Lung (tissue), 12 donors: Measurements from ENCODE around the gene SLC18A3. TPM values are rescaled to one million over a fixed set of nuclear protein-coding genes. Genes with fewer than 3 reads are reported as not detected.

Source experiments
- ATAC-seq: fragments of 200-7000 bp; cut with Tn5 transposase; one replicate; pipeline ENCODE4 v1.9.1; 2020; ENCODE audit warnings: moderate number of reproducible peaks; ENCODE audit not compliant: insufficient read depth, low FRiP score
- DNase-seq, 3 donors: peaks; one replicate each; pipeline ENCODE4 v3.0.0-alpha.2; 2013 to 2017
- H3K27ac ChIP-seq, 2 donors: one replicate each; pipeline ENCODE4 v1.5.1; 2013; ENCODE audit warnings: mild to moderate bottlenecking in 2 of 2, moderate library complexity in 2 of 2, control low read depth in 1 of 2, inconsistent platforms in 1 of 2, low read depth in 1 of 2, low read length in 1 of 2
- H3K27me3 ChIP-seq, 3 donors: one replicate each; pipeline ENCODE4 v1.5.1; 2013; ENCODE audit warnings: low read length in 2 of 3; ENCODE audit not compliant: control insufficient read depth in 3 of 3, insufficient read depth in 3 of 3
- H3K36me3 ChIP-seq, 4 donors: one replicate each; pipeline ENCODE4 v1.5.1; 2013; ENCODE audit warnings: low read length in 4 of 4, mild to moderate bottlenecking in 1 of 4, moderate library complexity in 1 of 4; ENCODE audit not compliant: control insufficient read depth in 4 of 4, insufficient read depth in 4 of 4
- H3K4me1 ChIP-seq, 5 donors: one replicate each; pipeline ENCODE4 v1.5.1; 2013; ENCODE audit warnings: low read length in 5 of 5, mild to moderate bottlenecking in 2 of 5, moderate library complexity in 1 of 5; ENCODE audit not compliant: control insufficient read depth in 5 of 5, insufficient read depth in 5 of 5
- H3K4me3 ChIP-seq: one replicate; pipeline ENCODE4 v1.5.1; 2013; ENCODE audit warnings: mild to moderate bottlenecking, control low read depth, moderate library complexity
- H3K9ac ChIP-seq, 2 donors: one replicate each; pipeline ENCODE4 v1.5.1; 2013; ENCODE audit warnings: low read length in 2 of 2, control low read depth in 1 of 2; ENCODE audit not compliant: insufficient read depth in 1 of 2
- H3K9me3 ChIP-seq, 4 donors: one replicate each; pipeline ENCODE4 v1.5.1; 2013; ENCODE audit warnings: low read length in 3 of 4, mild to moderate bottlenecking in 1 of 4, moderate library complexity in 1 of 4; ENCODE audit not compliant: control insufficient read depth in 4 of 4, insufficient read depth in 3 of 4
- CTCF ChIP-seq: IDR thresholded peaks from 2 replicates; pipeline ENCODE4 v1.5.1; 2012; ENCODE audit warnings: mild to moderate bottlenecking; ENCODE audit errors: control extremely low read depth, extremely low read depth
- WGBS, 2 donors: extraction: QIAGEN DNeasy Blood & Tissue Kit; methylation state at CpG; one replicate each; pipeline ENCODE4 v1.1.7; 2013; 5-methylcytosine and 5-hydroxymethylcytosine counted together
- polyA plus RNA-seq, 2 donors: library from polyadenylated mRNA; stranded (reverse); fragments of 200-250 nt; gene quantifications; one replicate each; pipeline ENCODE4 v1.2.1, GENCODE V29; 2013
- total RNA-seq, 2 donors: library from RNA; depleted of rRNA in 1 of 2; stranded (reverse); fragments of >200 nt in 1 of 2; gene quantifications; one replicate each; pipeline ENCODE4 v1.2.1, GENCODE V29; 2014 to 2021
- donor health status: control.
- donor health status: control.
- donor health status: Bipolar disorder and iron deficiency.
- donor health status: healthy.
- donor health status: DM: yes; HTN: yes; CAD: no.

The SLC18A3 gene
- total and polyA plus RNA-seq, 4 donors, result not detected

GRCh38 chr10:49592726-49593563 lies 17.2 kb upstream of the SLC18A3 start:
- ATAC-seq, result peak; percentile 60
- peak; percentile 69 for TF ChIP-seq CTCF
- no peaks in the 10 kb centered on the region for H3K27me3 ChIP-seq
- H3K27ac ChIP-seq, result no peak overlapping the region
- H3K9me3 ChIP-seq, result peaks cover 0 to 1% (median 0%) of the 10 kb centered on the region in 4 donors
- no peak overlapping the region for H3K4me3 ChIP-seq
- H3K9ac ChIP-seq, result no peak overlapping the region
- H3K36me3 ChIP-seq, result no peaks in the 10 kb centered on the region
- WGBS, 2 donors, result 42 to 43% methylated on average over 9 of the region's 9 CpGs
- peaks cover 0 to 2% (median 0%) of the 10 kb centered on the region in 5 donors for H3K4me1 ChIP-seq
- peak; percentile 43 to 56 (median 47) for DNase-seq

GRCh38 chr10:49593564-49593875 lies 16.6 kb upstream of the SLC18A3 start:
- H3K27me3 ChIP-seq, result peaks cover 0 to 3% (median 0%) of the 10 kb centered on the region in 3 donors
- WGBS, 2 donors, result 83 to 84% methylated on average over 6 of the region's 6 CpGs

GRCh38 chr10:49593998-49594397 lies 16.1 kb upstream of the SLC18A3 start:
- H3K36me3 ChIP-seq, result no peaks in the 10 kb centered on the region
- 69 to 86% methylated on average over 4 of the region's 4 CpGs for WGBS, 2 donors
- no peak for DNase-seq
- ATAC-seq, result no peak
- peaks cover 0 to 1% (median 0%) of the 10 kb centered on the region in 4 donors for H3K9me3 ChIP-seq
- no peak for TF ChIP-seq CTCF
- H3K4me3 ChIP-seq, result no peak overlapping the region
- H3K4me1 ChIP-seq, result peaks cover 0 to 2% (median 0%) of the 10 kb centered on the region in 5 donors
- no peak overlapping the region for H3K27ac ChIP-seq
- H3K9ac ChIP-seq, result no peak overlapping the region
- peaks cover 0 to 3% (median 0%) of the 10 kb centered on the region in 3 donors for H3K27me3 ChIP-seq

More at GRCh38 chr10:49593564-49593875, 16.6 kb upstream of the SLC18A3 start:
- Histone ChIP-seq H3K9ac (no peak overlapping the region), H3K9me3 (peaks cover 0 to 1% (median 0%) of the 10 kb centered on the region in 4 donors), H3K4me3 (no peak overlapping the region), H3K36me3 (no peaks in the 10 kb centered on the region), H3K4me1 (peaks cover 0 to 2% (median 0%) of the 10 kb centered on the region in 5 donors), H3K27ac (no peak overlapping the region)
- ATAC-seq (no peak), DNase-seq (no peak)
- TF ChIP-seq CTCF, result no peak
